ENCODE results near the gene DDX1.

GRCh38 chr2:15661295-15661569 is 69.6 kb downstream of the DDX1 start:
- TF ChIP-seq EZH2 (IDR thresholded peaks at IDR 0.05; ENCODE audit: low read length, missing control alignments), result no peak
- TF ChIP-seq, protein P1, sequence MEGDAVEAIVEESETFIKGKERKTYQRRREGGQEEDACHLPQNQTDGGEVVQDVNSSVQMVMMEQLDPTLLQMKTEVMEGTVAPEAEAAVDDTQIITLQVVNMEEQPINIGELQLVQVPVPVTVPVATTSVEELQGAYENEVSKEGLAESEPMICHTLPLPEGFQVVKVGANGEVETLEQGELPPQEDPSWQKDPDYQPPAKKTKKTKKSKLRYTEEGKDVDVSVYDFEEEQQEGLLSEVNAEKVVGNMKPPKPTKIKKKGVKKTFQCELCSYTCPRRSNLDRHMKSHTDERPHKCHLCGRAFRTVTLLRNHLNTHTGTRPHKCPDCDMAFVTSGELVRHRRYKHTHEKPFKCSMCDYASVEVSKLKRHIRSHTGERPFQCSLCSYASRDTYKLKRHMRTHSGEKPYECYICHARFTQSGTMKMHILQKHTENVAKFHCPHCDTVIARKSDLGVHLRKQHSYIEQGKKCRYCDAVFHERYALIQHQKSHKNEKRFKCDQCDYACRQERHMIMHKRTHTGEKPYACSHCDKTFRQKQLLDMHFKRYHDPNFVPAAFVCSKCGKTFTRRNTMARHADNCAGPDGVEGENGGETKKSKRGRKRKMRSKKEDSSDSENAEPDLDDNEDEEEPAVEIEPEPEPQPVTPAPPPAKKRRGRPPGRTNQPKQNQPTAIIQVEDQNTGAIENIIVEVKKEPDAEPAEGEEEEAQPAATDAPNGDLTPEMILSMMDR (conservative IDR thresholded peaks at IDR 0.05 in 1 of 2, IDR thresholded peaks at IDR 0.05 in 1 of 2; ENCODE audit: low read depth in 1 of 2, low read length in 2 of 2), result no peak
